HEK293T (cell line): Measurements from ENCODE around the gene C14orf132.

Experiments used
- ARNT ChIP-seq: fragments of 450-650 bp; IDR thresholded peaks from 2 replicates; pipeline ENCODE4 v1.6.1; 2017; ENCODE audit warnings: mild to moderate bottlenecking
- BHLHE40 ChIP-seq: fragments of 450-650 bp; IDR thresholded peaks from 2 replicates; pipeline ENCODE4 v1.6.1; 2016; ENCODE audit warnings: mild to moderate bottlenecking, moderate library complexity, borderline replicate concordance
- CTBP1 ChIP-seq: fragments of 450-650 bp; IDR thresholded peaks from 2 replicates; pipeline ENCODE4 v1.6.1; 2016; ENCODE audit warnings: borderline replicate concordance
- ELF4 ChIP-seq: fragments of 450-650 bp; IDR thresholded peaks from 2 replicates; pipeline ENCODE4 v1.6.1; 2017; ENCODE audit warnings: antibody characterized with exemption
- FOXA1 ChIP-seq: fragments of 450-650 bp; IDR thresholded peaks from 2 replicates; pipeline ENCODE4 v1.6.1; 2016; ENCODE audit warnings: mild to moderate bottlenecking
- FOXM1 ChIP-seq: fragments of 450-650 bp; IDR thresholded peaks from 2 replicates; pipeline ENCODE4 v1.6.1; 2017; ENCODE audit warnings: mild to moderate bottlenecking, borderline replicate concordance
- L3MBTL2 ChIP-seq: fragments of 450-650 bp; conservative IDR thresholded peaks from 2 replicates; pipeline ENCODE4 v1.6.1; 2016; ENCODE audit warnings: mild to moderate bottlenecking
- LEF1 ChIP-seq: fragments of 450-650 bp; IDR thresholded peaks from 2 replicates; pipeline ENCODE4 v1.6.1; 2017; ENCODE audit warnings: mild to moderate bottlenecking, borderline replicate concordance
- NFRKB ChIP-seq: fragments of 450-650 bp; IDR thresholded peaks from 2 replicates; pipeline ENCODE4 v1.6.1; 2016; ENCODE audit warnings: mild to moderate bottlenecking, moderate library complexity
- SP1 ChIP-seq: fragments of 450-650 bp; IDR thresholded peaks from 2 replicates; pipeline ENCODE4 v1.6.1; 2017
- SUZ12 ChIP-seq: fragments of 450-650 bp; IDR thresholded peaks from 2 replicates; pipeline ENCODE4 v1.6.1; 2016; ENCODE audit warnings: mild to moderate bottlenecking
- TARDBP ChIP-seq: fragments of 450-650 bp; IDR thresholded peaks from 2 replicates; pipeline ENCODE4 v1.6.1; 2016

DNA sequence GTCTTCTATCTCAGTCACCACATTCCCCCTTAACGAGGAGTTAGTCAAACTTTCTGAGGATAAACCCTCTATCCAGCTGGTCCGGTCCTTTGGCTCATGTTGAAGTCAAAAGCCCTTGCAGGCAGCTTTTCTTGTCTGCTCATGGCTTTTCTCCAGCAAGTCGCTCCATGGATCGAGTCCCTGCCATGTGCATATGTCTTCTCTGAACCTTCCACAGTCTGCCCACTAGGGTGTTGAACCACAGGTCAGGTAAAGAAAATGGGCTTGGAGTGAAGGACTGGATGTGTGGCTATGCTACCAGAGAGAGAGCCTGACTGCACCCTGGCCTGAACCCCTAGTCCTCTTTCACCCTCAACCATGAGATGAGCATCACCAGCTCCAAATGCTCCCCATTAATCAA lies 22.8 kb downstream of the C14orf132 start:
- no peak for TF ChIP-seq FOXA1
- TF ChIP-seq ELF4: no peak
- TF ChIP-seq L3MBTL2: no peak
- no peak for TF ChIP-seq CTBP1
- no peak for TF ChIP-seq SP1
- no peak for TF ChIP-seq TARDBP
- no peak for TF ChIP-seq FOXM1
- TF ChIP-seq LEF1: no peak
- TF ChIP-seq SUZ12: no peak
- TF ChIP-seq BHLHE40: no peak
- no peak for TF ChIP-seq ARNT
- no peak for TF ChIP-seq NFRKB
